GM18517 (cell line): ENCODE results near the gene SHC3.

Experiments
- ATAC-seq: cut with Tn5 transposase; IDR thresholded peaks from one replicate; pipeline ENCODE4 v1.9.1; 2021; ENCODE audit warnings: mild to moderate bottlenecking, moderate library complexity; ENCODE audit not compliant: unreplicated experiment

The SHC3 gene

GRCh38 chr9:89161221-89161620, 17.4 kb downstream of the SHC3 start:
- no peak for ATAC-seq

- no peak for ATAC-seq
Observed at GRCh38 chr9:89160806-89161205, 17.8 kb downstream of the SHC3 start.

- ATAC-seq: no peak
Observed at GRCh38 chr9:89154651-89155336, 23.8 kb downstream of the SHC3 start.

- ATAC-seq: no peak
Observed at GRCh38 chr9:89154218-89154617, 24.4 kb downstream of the SHC3 start.

- ATAC-seq: no peak
Observed at GRCh38 chr9:89153232-89154017, 25.2 kb downstream of the SHC3 start.

GRCh38 chr9:89149726-89150125, 28.9 kb downstream of the SHC3 start:
- no peak for ATAC-seq

- no peak for ATAC-seq
Observed at GRCh38 chr9:89145097-89145496, 33.5 kb downstream of the SHC3 start.

GRCh38 chr9:89144238-89144637, 34.4 kb downstream of the SHC3 start:
- no peak for ATAC-seq

GRCh38 chr9:89143266-89143665, 35.4 kb downstream of the SHC3 start:
- no peak for ATAC-seq

GRCh38 chr9:89139455-89139854, 39.2 kb downstream of the SHC3 start:
- ATAC-seq: no peak

- ATAC-seq: no peak
Observed at GRCh38 chr9:89138463-89139390, 39.9 kb downstream of the SHC3 start.

- ATAC-seq: no peak
Observed at GRCh38 chr9:89137542-89138462, 40.8 kb downstream of the SHC3 start.

- no peak for ATAC-seq
Observed at GRCh38 chr9:89135591-89136166, 42.9 kb downstream of the SHC3 start.

GRCh38 chr9:89134709-89135108, 43.9 kb downstream of the SHC3 start:
- ATAC-seq: no peak

GRCh38 chr9:89122949-89123348, 55.7 kb downstream of the SHC3 start:
- no peak for ATAC-seq

- no peak for ATAC-seq
Observed at GRCh38 chr9:89120704-89121103, 57.9 kb downstream of the SHC3 start.

- ATAC-seq: no peak
Observed at GRCh38 chr9:89116805-89117192, 61.8 kb downstream of the SHC3 start.

- no peak for ATAC-seq
Observed at GRCh38 chr9:89116064-89116804, 62.4 kb downstream of the SHC3 start.

GRCh38 chr9:89115426-89115825, 63.2 kb downstream of the SHC3 start:
- ATAC-seq: no peak
